Smooth muscle cell (in vitro differentiated cells): ENCODE results near the gene SDS. TPM values are rescaled to one million over a fixed set of nuclear protein-coding genes. Genes with fewer than 3 reads are reported as not detected.

Experiments used
- DNase-seq: peaks from one replicate; lab custom pipeline; 2025; ENCODE audit not compliant: unreplicated experiment; lab: John Stamatoyannopoulos, UW
- H2AFZ ChIP-seq: fragments of 200-600 bp; sonication (generic); 2 replicates; pipeline ENCODE4 v1.6.0; 2016; ENCODE audit warnings: antibody characterized with exemption, low read depth, mild to moderate bottlenecking
- H3F3A ChIP-seq: fragments of 200-600 bp; sonication (generic); 2 replicates; pipeline ENCODE4 v1.6.0; 2017; ENCODE audit warnings: antibody characterized with exemption, low read depth
- H3K27ac ChIP-seq: fragments of 200-600 bp; sonication (generic); 2 replicates; pipeline ENCODE4 v1.5.1; 2016; ENCODE audit warnings: low read depth, mild to moderate bottlenecking
- H3K27me3 ChIP-seq: fragments of 200-600 bp; sonication (generic); 2 replicates; pipeline ENCODE4 v1.6.1; 2016; ENCODE audit warnings: low read depth, mild to moderate bottlenecking
- H3K36me3 ChIP-seq: fragments of 200-600 bp; sonication (generic); 2 replicates; pipeline ENCODE4 v1.5.1; 2016; ENCODE audit warnings: low read depth
- H3K4me1 ChIP-seq: fragments of 200-600 bp; sonication (generic); 2 replicates; pipeline ENCODE4 v1.5.1; 2016; ENCODE audit warnings: low read depth
- H3K4me2 ChIP-seq: fragments of 200-600 bp; sonication (generic); 2 replicates; pipeline ENCODE4 v1.6.0; 2016; ENCODE audit warnings: mild to moderate bottlenecking
- H3K4me3 ChIP-seq: fragments of 200-600 bp; sonication (generic); 2 replicates; pipeline ENCODE4 v1.5.1; 2016; ENCODE audit warnings: mild to moderate bottlenecking
- H3K79me2 ChIP-seq: fragments of 200-600 bp; sonication (generic); 2 replicates; pipeline ENCODE4 v1.6.0; 2016; ENCODE audit warnings: low read depth, mild to moderate bottlenecking
- H3K9ac ChIP-seq: fragments of 200-600 bp; sonication (generic); 2 replicates; pipeline ENCODE4 v1.6.0; 2016; ENCODE audit warnings: low read depth
- H3K9me3 ChIP-seq: fragments of 200-600 bp; sonication (generic); replicated peaks from 2 replicates; pipeline ENCODE4 v1.5.1; 2016; ENCODE audit warnings: low read depth
- H4K20me1 ChIP-seq: fragments of 200-600 bp; sonication (generic); 2 replicates; pipeline ENCODE4 v1.6.0; 2016; ENCODE audit warnings: low read depth
- CTCF ChIP-seq: fragments of 200-600 bp; sonication (generic); IDR thresholded peaks from 2 replicates; pipeline ENCODE4 v1.5.1; 2017; ENCODE audit warnings: borderline replicate concordance, mild to moderate bottlenecking, antibody characterized with exemption; ENCODE audit not compliant: insufficient read depth, poor library complexity, severe bottlenecking
- WGBS: methylation state at CpG from one replicate; pipeline ENCODE4 v1.1.7; 2016; ENCODE audit warnings: low lambda C conversion rate; 5-methylcytosine and 5-hydroxymethylcytosine counted together
- polyA plus RNA-seq: library from polyadenylated mRNA; unstranded; fragments of >200 nt; fragmentation: Nextera tagmentation; extraction: Ambion mirVana; gene quantifications from 2 replicates; pipeline ENCODE4 v1.2.1, GENCODE V29; 2016
- total RNA-seq: library from RNA; depleted of rRNA; stranded (reverse); fragments of >200 nt; gene quantifications from 2 replicates; pipeline ENCODE4 v1.2.3, GENCODE V29; 2014

The SDS gene
- total and polyA plus RNA-seq, 2 experiments from 2014 or later = not detected

GRCh38 chr12:113443030-113443539, 39.4 kb upstream of the SDS start:
- H3K27ac ChIP-seq = no peak overlapping the region
- no peak overlapping the region for H3K4me2 ChIP-seq
- no peaks in the 10 kb centered on the region for H4K20me1 ChIP-seq
- H3K79me2 ChIP-seq = no peaks in the 10 kb centered on the region
- no peak for DNase-seq
- no peak overlapping the region for H2AFZ ChIP-seq
- no peaks in the 10 kb centered on the region for H3K4me1 ChIP-seq
- H3K4me3 ChIP-seq = no peak overlapping the region
- H3F3A ChIP-seq = no peaks in the 10 kb centered on the region
- no peak overlapping the region for H3K9ac ChIP-seq
- peaks cover 19% of the 10 kb centered on the region for H3K27me3 ChIP-seq
- TF ChIP-seq CTCF = no peak
- no peaks in the 10 kb centered on the region for H3K9me3 ChIP-seq
- H3K36me3 ChIP-seq = no peaks in the 10 kb centered on the region
- 94% methylated on average over 6 of the region's 6 CpGs for WGBS

DNA sequence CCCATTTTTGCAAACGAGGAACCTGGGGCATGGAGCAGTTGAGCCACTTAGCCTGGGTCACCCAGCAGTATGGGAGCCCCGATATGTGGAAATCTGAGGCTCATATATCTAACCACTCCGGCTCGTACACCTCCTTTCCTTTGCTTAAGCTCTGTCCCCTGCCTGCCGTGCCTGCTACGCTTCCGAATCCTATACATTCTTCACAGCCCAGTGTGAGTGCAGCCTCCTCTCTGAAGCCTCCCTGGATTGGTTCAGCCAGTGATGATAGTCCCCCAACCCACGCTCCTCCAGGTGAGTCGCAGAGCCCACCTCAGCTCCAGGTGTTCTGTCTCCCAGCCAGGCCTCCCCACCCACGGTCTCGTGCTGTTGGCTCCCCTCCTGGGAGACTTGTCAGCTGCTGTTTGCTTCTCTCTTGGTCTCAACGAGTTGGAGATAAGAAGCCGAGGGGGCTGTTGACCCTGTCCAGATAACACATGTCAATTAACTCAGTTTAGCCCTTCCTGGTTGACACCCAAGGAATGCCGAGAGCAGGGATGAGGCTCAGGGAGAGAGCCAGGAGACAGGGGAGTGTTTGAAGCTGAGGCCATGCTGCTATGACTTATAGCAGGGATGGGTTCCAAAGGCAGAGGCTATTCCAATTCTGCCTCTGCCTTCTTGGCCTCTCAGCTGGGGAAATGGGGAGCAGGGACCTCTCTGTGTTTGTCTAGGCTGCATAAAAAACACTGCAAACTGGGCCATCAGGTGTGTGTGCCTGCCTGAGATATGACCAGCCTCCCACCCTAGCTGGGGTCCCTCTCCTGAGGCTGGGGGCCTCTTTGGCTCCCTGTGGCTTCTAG, 37.5 kb upstream of the SDS start:
- Histone ChIP-seq H3K4me1 (no peaks in the 10 kb centered on the region), H3K9ac (no peak overlapping the region), H3K36me3 (no peaks in the 10 kb centered on the region), H3K9me3 (no peaks in the 10 kb centered on the region), H4K20me1 (no peaks in the 10 kb centered on the region), H3K79me2 (no peaks in the 10 kb centered on the region), H2AFZ (no peak overlapping the region), H3K4me2 (no peak overlapping the region), H3F3A (no peaks in the 10 kb centered on the region), H3K4me3 (no peak overlapping the region), H3K27ac (no peak overlapping the region), H3K27me3 (peaks cover 16% of the 10 kb centered on the region)
- 70% methylated on average over 14 of the region's 14 CpGs for WGBS
- TF ChIP-seq CTCF = no peak
- DNase-seq = no peak

DNA sequence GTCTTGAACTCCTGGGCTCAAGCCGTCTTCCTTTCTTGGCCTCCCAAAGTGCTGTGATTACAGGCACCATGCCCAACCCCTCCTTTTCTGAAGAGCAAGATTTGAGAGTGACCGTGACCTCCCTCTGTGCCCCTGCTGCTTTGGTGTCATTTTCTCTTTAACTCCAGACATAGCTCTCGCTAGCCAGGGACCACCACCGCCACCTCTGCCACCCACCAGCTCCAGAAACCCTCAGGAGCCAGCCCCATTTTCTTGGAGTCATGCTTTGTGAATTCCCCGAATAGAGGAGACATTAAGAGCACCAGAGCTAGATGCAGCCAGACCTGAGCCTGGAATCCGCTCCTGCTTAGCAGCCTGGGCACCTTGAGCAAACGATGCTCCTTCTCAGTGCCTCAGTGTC, 36.6 kb upstream of the SDS start:
- no peaks in the 10 kb centered on the region for H3K4me1 ChIP-seq
- no peaks in the 10 kb centered on the region for H3K9me3 ChIP-seq
- WGBS = 95% methylated on average over 7 of the region's 7 CpGs
- H3K36me3 ChIP-seq = no peaks in the 10 kb centered on the region
- H3F3A ChIP-seq = no peaks in the 10 kb centered on the region
- no peaks in the 10 kb centered on the region for H4K20me1 ChIP-seq
- no peak overlapping the region for H3K27ac ChIP-seq
- H3K79me2 ChIP-seq = no peaks in the 10 kb centered on the region
- H3K4me2 ChIP-seq = no peak overlapping the region
- TF ChIP-seq CTCF = no peak
- H3K4me3 ChIP-seq = no peak overlapping the region
- H3K27me3 ChIP-seq = peaks cover 16% of the 10 kb centered on the region
- no peak overlapping the region for H3K9ac ChIP-seq
- no peak overlapping the region for H2AFZ ChIP-seq
- DNase-seq = no peak
